Hematopoietic multipotent progenitor cell (in vitro differentiated cells): Measurements from ENCODE around the gene TARS1. TPM values are rescaled to one million over a fixed set of nuclear protein-coding genes. Genes with fewer than 3 reads are reported as not detected.
"Not testable (repeated sequence)": the region's sequence is repeated elsewhere in the genome, so short reads cannot be mapped to it uniquely, and the experiment has no call there.

Experiments
- DNase-seq, 3 donors: peaks; one replicate each; pipeline ENCODE4 v3.0.0-alpha.2; 2011 to 2015; ENCODE audit warnings: low read depth in 2 of 3, low spot score in 2 of 3
- total RNA-seq: library from RNA; depleted of rRNA; stranded (reverse); fragments of >200 nt; gene quantifications from one replicate; pipeline ENCODE4 v1.2.3, GENCODE V29; 2012

TARS1 gene
- total RNA-seq, 1 donor: 32.9 TPM

- no peak for DNase-seq
Measured at GRCh38 chr5:33482335-33482734, 41.6 kb downstream of the TARS1 start.

GRCh38 chr5:33487236-33487635, 46.5 kb downstream of the TARS1 start:
- no peak for DNase-seq

- DNase-seq: no peak
Measured at GRCh38 chr5:33488558-33489355, 48.0 kb downstream of the TARS1 start.

DNA sequence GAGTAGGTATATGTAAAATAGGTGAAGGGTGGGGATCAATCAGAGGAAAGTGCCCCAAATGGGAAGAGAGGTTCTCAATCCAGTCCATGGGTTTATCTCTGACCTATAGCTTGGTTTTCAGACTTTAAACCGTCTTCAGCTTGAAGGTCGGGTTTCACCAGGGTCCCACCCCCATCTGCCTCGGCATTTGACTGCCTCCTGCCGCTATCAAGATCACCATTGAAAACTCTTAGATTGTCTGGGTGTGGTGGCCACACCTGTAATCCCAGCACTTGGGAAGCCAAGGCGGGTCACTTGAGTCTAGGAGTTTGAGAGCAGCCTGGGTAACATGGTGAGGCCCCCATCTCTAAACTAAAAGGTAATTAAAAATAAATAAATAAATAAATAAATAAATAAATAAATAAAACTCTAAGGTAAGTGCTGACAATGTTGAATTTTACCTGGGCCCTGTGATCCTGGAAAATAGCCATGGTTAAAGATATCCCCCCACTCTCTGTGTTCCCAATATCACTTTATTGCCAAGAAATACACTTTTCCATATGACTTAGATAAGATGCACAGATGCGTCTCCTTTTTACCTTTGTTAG, 48.8 kb downstream of the TARS1 start:
- DNase-seq: no peak

- DNase-seq: no peak
Measured at GRCh38 chr5:33490071-33490665, 49.4 kb downstream of the TARS1 start.

DNA sequence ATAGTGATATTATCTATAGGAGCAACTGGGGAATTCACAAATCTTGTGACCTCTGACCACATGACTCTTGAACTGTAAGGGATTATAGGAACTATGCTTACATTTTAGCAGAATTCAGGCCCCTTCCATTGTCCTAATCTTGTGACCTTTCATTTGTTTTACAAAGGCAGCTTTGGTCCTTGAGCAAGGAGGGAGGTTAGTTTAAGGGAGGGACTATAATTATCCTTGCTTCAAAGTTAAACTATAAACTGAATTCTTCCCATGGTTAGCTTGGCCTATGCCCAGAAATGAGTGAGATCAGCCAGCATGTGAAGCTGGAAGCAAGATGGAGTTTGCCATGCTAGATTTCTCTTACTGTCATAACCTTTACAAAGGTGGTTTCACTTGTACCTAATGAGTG, 51.2 kb downstream of the TARS1 start:
- DNase-seq: no peak

GRCh38 chr5:33494466-33494865, 53.7 kb downstream of the TARS1 start:
- no peak for DNase-seq

DNA sequence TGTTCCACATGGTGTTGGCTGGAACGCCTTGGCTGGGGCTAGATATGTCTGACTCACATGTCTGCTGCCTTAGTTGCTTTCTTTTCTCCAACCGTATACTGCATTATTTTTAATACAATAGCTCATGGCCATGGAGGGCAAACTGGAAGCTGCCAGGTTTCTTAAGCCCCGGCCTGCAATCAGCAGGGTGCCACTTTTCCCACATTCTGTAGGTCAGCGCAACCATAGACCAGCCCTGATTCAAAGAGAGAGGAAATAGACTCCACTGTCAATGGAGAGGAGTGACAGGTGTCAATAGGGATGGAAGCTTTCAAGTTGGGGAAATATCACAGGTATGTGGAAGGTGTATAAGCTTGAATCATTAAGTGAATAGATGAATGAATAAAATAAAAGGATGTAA, 60.5 kb downstream of the TARS1 start:
- DNase-seq: no peak

DNA sequence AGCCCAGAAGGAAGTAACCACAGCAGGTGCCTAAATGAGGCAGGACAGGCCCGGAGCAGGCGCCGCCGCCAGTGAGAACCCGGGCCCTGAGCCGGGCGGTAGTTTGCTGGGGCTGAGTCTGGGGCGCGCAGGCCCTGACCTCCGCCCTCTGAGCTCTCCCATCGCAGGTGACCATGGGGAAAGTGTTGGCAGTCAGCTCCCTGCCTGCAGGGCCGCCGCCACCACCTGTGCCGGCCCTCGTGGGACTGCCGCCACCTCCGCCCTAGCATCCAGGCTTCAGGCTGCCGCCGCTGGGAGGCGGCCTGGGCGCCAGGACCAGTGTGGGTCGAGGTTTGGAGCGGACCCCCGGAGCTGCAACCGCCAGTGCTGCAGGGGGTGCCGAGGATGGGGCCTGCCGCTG, 61.1 kb downstream of the TARS1 start:
- DNase-seq: no peak

DNA sequence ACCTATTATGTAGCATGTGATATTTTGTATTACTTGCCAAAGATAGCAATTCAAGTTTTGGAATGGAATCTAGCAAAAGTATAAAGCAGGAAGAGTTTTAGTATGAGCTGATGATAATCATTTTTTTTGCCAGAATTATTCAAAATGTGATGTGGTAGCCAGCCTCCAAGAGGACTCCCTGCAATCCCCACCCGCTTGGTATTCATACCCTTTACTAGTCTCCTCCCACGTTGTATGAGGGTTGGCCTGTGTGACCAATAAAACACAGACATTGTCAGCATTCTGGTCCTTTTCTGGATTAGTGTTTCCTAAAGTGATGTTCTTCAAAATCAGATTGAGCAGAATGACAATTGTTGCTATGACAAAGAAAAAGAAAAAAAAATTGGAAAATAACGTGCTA, 63.8 kb downstream of the TARS1 start:
- no peak for DNase-seq

DNA sequence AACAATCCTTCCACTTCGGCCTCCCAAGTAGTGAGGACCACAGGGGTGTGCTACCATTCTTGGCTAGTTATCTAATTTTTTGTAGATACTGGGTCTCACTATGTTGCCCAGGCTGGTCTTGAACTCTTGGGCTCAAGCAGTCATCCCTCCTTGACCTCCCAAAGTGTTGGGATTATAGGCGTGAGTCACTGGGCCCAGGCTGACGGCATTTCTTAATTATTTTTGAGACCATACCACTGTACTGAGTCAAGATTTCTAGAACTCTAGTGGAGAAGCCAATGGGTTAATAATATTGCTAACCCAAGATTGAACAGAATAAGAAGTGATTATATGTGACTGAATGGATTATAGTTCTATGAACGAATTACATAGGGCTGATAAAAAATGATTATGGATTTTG, 66.7 kb downstream of the TARS1 start:
- DNase-seq: no peak

DNA sequence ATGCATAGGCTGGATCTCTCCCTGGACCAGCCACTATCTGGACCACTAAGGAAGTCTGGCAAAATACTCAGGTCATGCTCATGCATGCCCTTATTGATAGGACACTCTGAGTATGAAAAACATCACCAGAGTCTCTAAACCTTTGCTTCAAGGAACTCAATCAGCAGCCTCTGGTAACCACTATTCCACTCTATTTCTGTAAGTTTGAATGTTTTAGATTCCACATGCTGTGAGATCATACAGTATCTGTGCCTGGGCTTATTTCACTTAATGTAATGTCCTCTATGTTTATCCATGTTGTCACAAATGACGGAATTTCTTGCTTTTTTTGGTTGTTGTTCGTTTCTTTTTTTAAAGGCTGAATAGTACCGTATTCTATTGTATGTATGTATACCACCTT, 68.3 kb downstream of the TARS1 start:
- no peak for DNase-seq

GRCh38 chr5:33513462-33514185, 72.9 kb downstream of the TARS1 start:
- DNase-seq: no peak

- not testable (repeated sequence) for DNase-seq
Measured at GRCh38 chr5:33515366-33515765, 74.6 kb downstream of the TARS1 start.

DNA sequence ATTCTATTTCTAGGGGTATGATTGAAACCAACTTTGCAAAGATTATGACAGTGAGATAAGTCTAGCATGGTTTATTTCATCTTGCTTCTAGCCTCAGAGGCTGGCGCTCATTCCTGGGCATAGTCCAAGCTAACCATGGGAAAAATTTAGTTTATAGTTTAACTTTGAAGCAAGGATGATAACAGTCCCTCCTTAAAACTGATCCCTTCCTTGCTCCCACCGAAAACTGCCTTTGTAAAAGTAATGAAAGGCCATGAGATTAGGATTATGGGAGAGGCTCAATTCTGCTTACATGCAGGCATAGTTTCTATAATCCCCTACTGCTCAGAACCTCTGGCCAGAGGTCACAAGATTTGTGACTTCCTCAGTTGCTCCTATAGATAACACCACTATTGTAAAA, 75.7 kb downstream of the TARS1 start:
- no peak for DNase-seq
